ENCODE data around the gene PPP1R12B. TPM values are rescaled to one million over a fixed set of nuclear protein-coding genes. Genes with fewer than 3 reads are reported as not detected.
"Not testable (repeated sequence)": the region's sequence is repeated elsewhere in the genome, so short reads cannot be mapped to it uniquely, and the experiment has no call there.

The PPP1R12B gene
- polyA plus RNA-seq, 1 experiment, result 38.6 TPM

GRCh38 chr1:202405928-202406327 lies 57.4 kb downstream of the PPP1R12B start:
- DNase-seq (ENCODE audit: low read depth, low spot score), result no peak
- Histone ChIP-seq H3K4me3 (ENCODE audit: low read depth, low read length) (no peak overlapping the region), H3K27me3 (ENCODE audit: control insufficient read depth, insufficient read depth, low read length) (no peaks in the 10 kb centered on the region), H3K9me3 (ENCODE audit: control insufficient read depth, insufficient read depth, low read length) (no peaks in the 10 kb centered on the region), H3K27ac (ENCODE audit: low read depth, low read length) (no peak overlapping the region)
- ChIA-PET CTCF (no interaction called here), POLR2A (no interaction called here)
- TF ChIP-seq, protein P1, sequence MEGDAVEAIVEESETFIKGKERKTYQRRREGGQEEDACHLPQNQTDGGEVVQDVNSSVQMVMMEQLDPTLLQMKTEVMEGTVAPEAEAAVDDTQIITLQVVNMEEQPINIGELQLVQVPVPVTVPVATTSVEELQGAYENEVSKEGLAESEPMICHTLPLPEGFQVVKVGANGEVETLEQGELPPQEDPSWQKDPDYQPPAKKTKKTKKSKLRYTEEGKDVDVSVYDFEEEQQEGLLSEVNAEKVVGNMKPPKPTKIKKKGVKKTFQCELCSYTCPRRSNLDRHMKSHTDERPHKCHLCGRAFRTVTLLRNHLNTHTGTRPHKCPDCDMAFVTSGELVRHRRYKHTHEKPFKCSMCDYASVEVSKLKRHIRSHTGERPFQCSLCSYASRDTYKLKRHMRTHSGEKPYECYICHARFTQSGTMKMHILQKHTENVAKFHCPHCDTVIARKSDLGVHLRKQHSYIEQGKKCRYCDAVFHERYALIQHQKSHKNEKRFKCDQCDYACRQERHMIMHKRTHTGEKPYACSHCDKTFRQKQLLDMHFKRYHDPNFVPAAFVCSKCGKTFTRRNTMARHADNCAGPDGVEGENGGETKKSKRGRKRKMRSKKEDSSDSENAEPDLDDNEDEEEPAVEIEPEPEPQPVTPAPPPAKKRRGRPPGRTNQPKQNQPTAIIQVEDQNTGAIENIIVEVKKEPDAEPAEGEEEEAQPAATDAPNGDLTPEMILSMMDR (IDR thresholded peaks at IDR 0.05; ENCODE audit: low read depth, low read length), result no peak

DNA sequence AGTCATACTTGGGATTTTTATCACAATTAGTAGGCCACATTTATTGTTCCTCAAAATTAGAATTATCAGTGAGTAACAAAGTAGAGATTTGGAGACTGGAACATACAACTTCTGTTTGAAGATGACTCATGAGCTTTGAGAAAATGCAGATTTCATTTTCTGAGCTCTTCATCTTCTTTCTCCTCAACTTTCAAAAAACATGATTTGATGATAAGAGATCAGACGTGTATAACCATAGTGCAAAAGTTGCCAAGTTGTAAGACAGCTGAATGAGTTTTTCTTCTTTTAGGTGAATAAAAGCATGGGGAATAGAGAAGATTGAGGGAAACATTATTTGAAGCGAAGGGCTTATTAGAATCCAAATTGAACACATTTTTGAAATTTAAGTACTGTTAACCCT lies 58.4 kb downstream of the PPP1R12B start:
- POLR2A ChIA-PET; DNase-seq (ENCODE audit: low read depth, low spot score); H3K4me3 ChIP-seq (ENCODE audit: low read depth, low read length); H3K9me3 ChIP-seq (ENCODE audit: control insufficient read depth, insufficient read depth, low read length); H3K27ac ChIP-seq (ENCODE audit: low read depth, low read length); H3K27me3 ChIP-seq (ENCODE audit: control insufficient read depth, insufficient read depth, low read length): not testable (repeated sequence)
- CTCF ChIA-PET, result interaction anchor here (0.5 kb wide), 1 partner anchor 467 kb away, joined by 7 read pairs; no protein-coding TSS in a partner anchor

GRCh38 chr1:202407378-202407777 lies 58.9 kb downstream of the PPP1R12B start:
- CTCF ChIA-PET; H3K4me3 ChIP-seq (ENCODE audit: low read depth, low read length); DNase-seq (ENCODE audit: low read depth, low spot score); POLR2A ChIA-PET; H3K9me3 ChIP-seq (ENCODE audit: control insufficient read depth, insufficient read depth, low read length); H3K27me3 ChIP-seq (ENCODE audit: control insufficient read depth, insufficient read depth, low read length); H3K27ac ChIP-seq (ENCODE audit: low read depth, low read length): not testable (repeated sequence)

DNA sequence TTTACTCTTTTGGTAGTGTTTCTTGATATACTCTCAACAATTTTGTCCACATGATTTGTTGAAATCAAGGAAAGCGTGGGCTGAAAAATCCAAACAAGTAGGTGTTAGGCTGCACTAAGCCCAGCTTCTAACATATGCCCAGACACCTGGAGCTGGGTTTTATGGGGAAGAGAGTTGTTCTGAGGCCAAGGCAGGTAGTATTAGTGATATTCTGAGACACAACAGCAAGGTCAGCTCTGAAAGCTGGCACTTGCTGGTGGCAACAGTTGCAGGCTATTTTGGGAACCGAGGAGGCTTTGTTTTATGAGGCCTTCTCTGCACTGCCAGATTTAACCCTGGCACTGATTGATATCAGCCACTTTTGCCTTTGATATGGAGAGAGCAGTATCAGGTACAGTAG lies 61.8 kb downstream of the PPP1R12B start:
- H3K27me3 ChIP-seq (ENCODE audit: control insufficient read depth, insufficient read depth, low read length); CTCF ChIA-PET; DNase-seq (ENCODE audit: low read depth, low spot score); POLR2A ChIA-PET; H3K4me3 ChIP-seq (ENCODE audit: low read depth, low read length); H3K27ac ChIP-seq (ENCODE audit: low read depth, low read length); H3K9me3 ChIP-seq (ENCODE audit: control insufficient read depth, insufficient read depth, low read length): not testable (repeated sequence)

- POLR2A ChIA-PET; DNase-seq (ENCODE audit: low read depth, low spot score); H3K27ac ChIP-seq (ENCODE audit: low read depth, low read length); H3K4me3 ChIP-seq (ENCODE audit: low read depth, low read length); H3K27me3 ChIP-seq (ENCODE audit: control insufficient read depth, insufficient read depth, low read length); H3K9me3 ChIP-seq (ENCODE audit: control insufficient read depth, insufficient read depth, low read length): not testable (repeated sequence)
- CTCF ChIA-PET, result interaction anchor here (0.6 kb wide), 1 partner anchor 95 kb away, joined by 6 read pairs; no protein-coding TSS in a partner anchor
These were observed 62.4 kb downstream of the PPP1R12B start for GRCh38 chr1:202410854-202411357.

DNA sequence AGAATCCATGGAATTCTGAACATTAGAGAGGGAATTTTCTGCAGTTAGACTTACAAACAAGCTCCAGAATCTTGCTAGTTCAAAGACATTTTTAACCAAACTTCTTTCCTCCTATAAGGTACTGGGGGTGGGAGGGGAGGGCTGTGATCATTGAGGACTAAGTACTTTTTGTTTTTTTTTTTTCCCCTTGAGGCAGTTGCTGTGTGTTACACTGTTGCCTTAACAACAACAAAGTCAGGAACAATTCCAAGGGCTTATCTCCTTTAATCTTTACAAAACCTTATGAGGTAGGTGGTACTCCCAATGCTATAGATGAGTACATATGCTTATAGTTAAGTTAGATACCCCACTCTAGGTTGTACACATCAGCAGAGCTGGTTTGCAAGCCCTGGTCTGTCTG lies 62.9 kb downstream of the PPP1R12B start:
- ChIA-PET CTCF (interaction anchor here (0.6 to 0.7 kb wide), 2 partner anchors 96 to 968 kb away, joined by 3 to 6 read pairs; no protein-coding TSS in a partner anchor), POLR2A (no interaction called here)
- TF ChIP-seq, protein P1 (IDR thresholded peaks at IDR 0.05; ENCODE audit: low read depth, low read length), result no peak
- no peaks in the 10 kb centered on the region for H3K9me3 ChIP-seq (ENCODE audit: control insufficient read depth, insufficient read depth, low read length)
- no peak for DNase-seq (ENCODE audit: low read depth, low spot score)
- H3K27me3 ChIP-seq (ENCODE audit: control insufficient read depth, insufficient read depth, low read length), result no peaks in the 10 kb centered on the region
- no peak overlapping the region for H3K4me3 ChIP-seq (ENCODE audit: low read depth, low read length)
- H3K27ac ChIP-seq (ENCODE audit: low read depth, low read length), result no peak overlapping the region

GRCh38 chr1:202412421-202412820 lies 63.9 kb downstream of the PPP1R12B start:
- H3K4me3 ChIP-seq (ENCODE audit: low read depth, low read length); H3K9me3 ChIP-seq (ENCODE audit: control insufficient read depth, insufficient read depth, low read length); DNase-seq (ENCODE audit: low read depth, low spot score); POLR2A ChIA-PET; H3K27ac ChIP-seq (ENCODE audit: low read depth, low read length); CTCF ChIA-PET; H3K27me3 ChIP-seq (ENCODE audit: control insufficient read depth, insufficient read depth, low read length): not testable (repeated sequence)

Data from AG04450 (cell line).